ENCODE data around the gene LRTM2. TPM values are rescaled to one million over a fixed set of nuclear protein-coding genes. Genes with fewer than 3 reads are reported as not detected.

LRTM2 gene
- total and polyA plus RNA-seq, 2 of the 4 experiments (the other 2 are of a cell fraction), result not detected

DNA sequence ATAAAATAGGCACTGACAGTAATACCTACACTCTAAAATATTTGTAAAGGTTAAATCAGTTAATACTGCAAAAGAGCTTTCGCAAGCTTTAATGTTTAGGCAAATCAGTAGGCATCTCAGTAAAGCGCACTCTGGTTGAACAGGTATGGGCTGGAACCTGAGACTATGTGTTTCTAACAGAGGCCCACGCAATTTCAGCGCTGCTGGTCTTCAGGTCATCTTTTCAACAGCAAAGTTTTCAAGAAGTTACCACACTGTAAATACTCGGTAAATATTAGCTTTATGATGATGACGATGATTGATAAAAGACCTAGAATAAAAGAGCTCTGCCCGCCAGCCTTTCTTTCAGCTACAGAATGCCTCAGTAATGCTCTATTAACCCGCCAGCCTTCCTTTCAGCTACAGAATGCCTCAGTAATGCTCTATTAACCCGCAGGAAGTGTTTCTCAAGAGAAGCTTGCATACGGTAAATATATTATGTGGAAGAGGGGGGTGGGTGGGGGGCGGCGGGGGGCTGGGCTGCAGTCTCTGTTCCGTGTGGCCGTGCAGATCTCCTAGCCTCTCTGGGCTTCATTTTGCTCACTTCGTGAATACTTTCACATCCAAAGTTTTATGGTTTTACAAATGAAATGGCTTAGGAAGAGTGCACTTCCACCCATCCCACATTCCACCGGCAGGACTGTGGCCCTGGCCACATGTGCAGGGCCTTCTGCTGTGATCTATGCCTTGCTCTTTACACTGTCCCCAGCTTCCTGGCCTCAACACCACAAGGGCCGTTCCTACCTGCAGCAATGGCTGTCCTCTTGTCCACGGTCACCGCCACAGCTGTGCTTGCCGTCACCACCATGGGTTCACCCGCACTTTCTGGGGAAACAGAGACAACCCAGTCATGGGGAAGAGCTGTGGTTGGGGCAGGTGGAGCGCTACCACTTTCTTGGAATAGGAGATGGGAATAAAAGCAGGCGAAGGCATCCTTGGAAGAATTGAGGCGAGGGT is 19.9 kb downstream of the LRTM2 start:
- BruUV-seq (replicated peaks), result no TSS peak
- H2BK120ac ChIP-seq (ENCODE audit: low read depth, low read length), result no peak overlapping the region
- ATAC-seq (ENCODE audit: low read depth), result no peak
- no peak overlapping the region for H4K91ac ChIP-seq (ENCODE audit: insufficient read depth, low read depth, low read length)
- no peak overlapping the region for H3K4me3 ChIP-seq (ENCODE audit: insufficient read depth, low read depth, low read length)
- ChIA-PET CTCF (interaction anchor here (1.1 kb wide), 1 partner anchor 99 kb away, joined by 3 read pairs; no protein-coding TSS in a partner anchor), POLR2A (ENCODE audit: unreplicated experiment) (no interaction called here)
- no peaks in the 10 kb centered on the region for H3K36me3 ChIP-seq (ENCODE audit: control insufficient read depth, insufficient read depth, low read length)
- no peaks in the 10 kb centered on the region for H3K4me1 ChIP-seq (ENCODE audit: control insufficient read depth, insufficient read depth, low read length)
- H2AK5ac ChIP-seq (ENCODE audit: low read depth, low read length), result no peak overlapping the region
- peak overlapping the region; percentile 35 for H2AFZ ChIP-seq (replicated peaks; ENCODE audit: low read length, poor library complexity)
- no peak overlapping the region for H2BK15ac ChIP-seq (ENCODE audit: low read depth, low read length)
- peaks cover 58% of the 10 kb centered on the region for H3K27me3 ChIP-seq (ENCODE audit: control insufficient read depth, insufficient read depth, low read length)
- no peak overlapping the region for H3K9ac ChIP-seq (ENCODE audit: low read depth, low read length)
- no peak overlapping the region for H3K4ac ChIP-seq (ENCODE audit: low read depth, low read length)
- H4K5ac ChIP-seq (ENCODE audit: low read depth, low read length), result no peak overlapping the region
- H3K79me1 ChIP-seq (ENCODE audit: low read depth in 1 of 2, low read length in 2 of 2), result no peaks in the 10 kb centered on the region
- H3K27ac ChIP-seq (ENCODE audit: insufficient read depth, low read length), result no peak overlapping the region
- H3K23ac ChIP-seq (ENCODE audit: low read depth, low read length), result no peak overlapping the region
- no peak for DNase-seq
- TF ChIP-seq MAFK (IDR thresholded peaks at IDR 0.05; ENCODE audit: low read depth, low read length) (no peak), SMC3 (IDR thresholded peaks at IDR 0.05; ENCODE audit: low read depth, low read length) (no peak), FOS (IDR thresholded peaks at IDR 0.05; ENCODE audit: low read depth, low read length) (no peak), MXI1 (IDR thresholded peaks at IDR 0.05; ENCODE audit: borderline replicate concordance, low read depth, low read length) (no peak), NFE2L2 (IDR thresholded peaks at IDR 0.05; ENCODE audit: low read depth, low read length) (no peak)
- TF ChIP-seq, protein P1, sequence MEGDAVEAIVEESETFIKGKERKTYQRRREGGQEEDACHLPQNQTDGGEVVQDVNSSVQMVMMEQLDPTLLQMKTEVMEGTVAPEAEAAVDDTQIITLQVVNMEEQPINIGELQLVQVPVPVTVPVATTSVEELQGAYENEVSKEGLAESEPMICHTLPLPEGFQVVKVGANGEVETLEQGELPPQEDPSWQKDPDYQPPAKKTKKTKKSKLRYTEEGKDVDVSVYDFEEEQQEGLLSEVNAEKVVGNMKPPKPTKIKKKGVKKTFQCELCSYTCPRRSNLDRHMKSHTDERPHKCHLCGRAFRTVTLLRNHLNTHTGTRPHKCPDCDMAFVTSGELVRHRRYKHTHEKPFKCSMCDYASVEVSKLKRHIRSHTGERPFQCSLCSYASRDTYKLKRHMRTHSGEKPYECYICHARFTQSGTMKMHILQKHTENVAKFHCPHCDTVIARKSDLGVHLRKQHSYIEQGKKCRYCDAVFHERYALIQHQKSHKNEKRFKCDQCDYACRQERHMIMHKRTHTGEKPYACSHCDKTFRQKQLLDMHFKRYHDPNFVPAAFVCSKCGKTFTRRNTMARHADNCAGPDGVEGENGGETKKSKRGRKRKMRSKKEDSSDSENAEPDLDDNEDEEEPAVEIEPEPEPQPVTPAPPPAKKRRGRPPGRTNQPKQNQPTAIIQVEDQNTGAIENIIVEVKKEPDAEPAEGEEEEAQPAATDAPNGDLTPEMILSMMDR (conservative IDR thresholded peaks at IDR 0.05; ENCODE audit: low read depth, low read length), result no peak
- H3K9me1 ChIP-seq (ENCODE audit: insufficient read depth, low read length), result no peaks in the 10 kb centered on the region
- no peaks in the 10 kb centered on the region for H4K20me1 ChIP-seq (ENCODE audit: insufficient read depth, low read length)
- H2BK5ac ChIP-seq (ENCODE audit: low read depth, low read length, poor library complexity, severe bottlenecking), result no peak overlapping the region
- 80% methylated on average over 4 of the region's 24 CpGs; no CpG with 5 or more reads in 1 of the 2 experiments for WGBS, 2 experiments (ENCODE audit: extremely low coverage in 2 of 2, insufficient read length in 1 of 2)
- no peak overlapping the region for H3K14ac ChIP-seq (replicated peaks; ENCODE audit: low read depth, low read length)
- H2AK9ac ChIP-seq (replicated peaks; ENCODE audit: low read depth, low read length, poor library complexity), result no peak overlapping the region
- H3K4me2 ChIP-seq (ENCODE audit: low read depth, low read length), result no peak overlapping the region
- intact Hi-C loops (cut with micrococcal nuclease), result no loop called here
- no peaks in the 10 kb centered on the region for H3K9me3 ChIP-seq (ENCODE audit: control insufficient read depth, insufficient read depth, low read length)
- H3K18ac ChIP-seq (ENCODE audit: low read depth, low read length), result no peak overlapping the region
- dilution Hi-C loops (cut with HindIII; ENCODE audit: low sequenced_read_pairs, unreplicated experiment), result no loop called here
- H2BK20ac ChIP-seq (ENCODE audit: low read depth, low read length), result no peak overlapping the region
- H4K8ac ChIP-seq (ENCODE audit: low read depth in 2 of 2, low read length in 2 of 2), result no peak overlapping the region
- in situ Hi-C loops (cut with MboI; ENCODE audit: low sequenced_read_pairs), result no loop called here
- H3K56ac ChIP-seq (ENCODE audit: extremely low read depth, insufficient read depth, low read length), result no peak overlapping the region

All from IMR-90 (cell line).